ENCODE measurements around the gene SMIM38. TPM values are rescaled to one million over a fixed set of nuclear protein-coding genes. Genes with fewer than 3 reads are reported as not detected.

Gene SMIM38
- total RNA-seq, 4 donors from 2014 or later: 0.13 to 1.8 (median 0.98) TPM

DNA sequence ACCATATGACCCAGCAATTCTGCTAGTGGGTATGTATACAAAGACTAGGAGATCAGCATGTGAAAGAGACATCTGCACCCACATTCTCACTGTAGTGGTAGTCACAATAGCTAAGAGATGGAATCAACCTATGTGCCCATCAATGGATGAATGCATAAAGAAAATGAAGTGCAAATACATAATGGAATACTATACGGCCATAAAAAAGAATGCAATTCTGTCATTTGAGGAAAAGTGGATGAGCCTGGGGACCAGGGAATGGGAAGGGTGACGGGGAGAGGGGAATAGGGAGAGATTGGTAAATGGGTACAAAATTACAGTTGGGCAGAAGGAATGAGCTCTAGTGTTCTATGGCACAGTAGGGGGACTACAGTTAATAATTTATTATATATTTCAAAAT is 26.7 kb upstream of the SMIM38 start:
- no peak overlapping the region for H3K4me3 ChIP-seq (ENCODE audit: low read depth, poor library complexity, severe bottlenecking)
- TF ChIP-seq, protein P1, sequence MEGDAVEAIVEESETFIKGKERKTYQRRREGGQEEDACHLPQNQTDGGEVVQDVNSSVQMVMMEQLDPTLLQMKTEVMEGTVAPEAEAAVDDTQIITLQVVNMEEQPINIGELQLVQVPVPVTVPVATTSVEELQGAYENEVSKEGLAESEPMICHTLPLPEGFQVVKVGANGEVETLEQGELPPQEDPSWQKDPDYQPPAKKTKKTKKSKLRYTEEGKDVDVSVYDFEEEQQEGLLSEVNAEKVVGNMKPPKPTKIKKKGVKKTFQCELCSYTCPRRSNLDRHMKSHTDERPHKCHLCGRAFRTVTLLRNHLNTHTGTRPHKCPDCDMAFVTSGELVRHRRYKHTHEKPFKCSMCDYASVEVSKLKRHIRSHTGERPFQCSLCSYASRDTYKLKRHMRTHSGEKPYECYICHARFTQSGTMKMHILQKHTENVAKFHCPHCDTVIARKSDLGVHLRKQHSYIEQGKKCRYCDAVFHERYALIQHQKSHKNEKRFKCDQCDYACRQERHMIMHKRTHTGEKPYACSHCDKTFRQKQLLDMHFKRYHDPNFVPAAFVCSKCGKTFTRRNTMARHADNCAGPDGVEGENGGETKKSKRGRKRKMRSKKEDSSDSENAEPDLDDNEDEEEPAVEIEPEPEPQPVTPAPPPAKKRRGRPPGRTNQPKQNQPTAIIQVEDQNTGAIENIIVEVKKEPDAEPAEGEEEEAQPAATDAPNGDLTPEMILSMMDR (IDR thresholded peaks at IDR 0.05): no peak
- TF ChIP-seq POLR2A (IDR thresholded peaks at IDR 0.05): no peak
- intact Hi-C loops (cut with DNase I; ENCODE audit: low total_unique reads): no loop called here
- WGBS, 2 donors: 95 to 99% methylated on average over 2 of the region's 2 CpGs
- DNase-seq (ENCODE audit: low spot score in 2 of 2): no peak

DNA sequence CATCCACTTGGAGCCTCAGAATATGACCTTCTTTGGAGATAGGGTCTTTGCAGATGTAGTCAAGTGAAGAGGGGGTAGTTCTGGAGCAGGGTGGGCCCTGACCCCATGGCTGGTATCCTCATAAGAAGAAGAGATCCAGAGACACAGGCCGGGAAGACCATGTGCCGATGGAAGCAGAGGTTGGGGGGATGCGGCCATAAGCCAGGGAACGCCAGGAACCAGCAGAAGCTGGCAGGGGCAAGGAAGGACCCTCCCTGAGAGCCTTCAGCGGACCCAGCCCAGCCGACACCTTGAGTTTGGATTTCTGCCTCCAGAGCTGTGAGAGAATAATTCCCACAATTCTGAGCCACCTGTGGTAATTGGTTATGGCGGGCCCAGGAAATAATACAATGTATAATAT is 26.1 kb upstream of the SMIM38 start:
- 84 to 95% methylated on average over 7 of the region's 7 CpGs for WGBS, 2 donors
- no peak overlapping the region for H3K4me3 ChIP-seq (ENCODE audit: low read depth, poor library complexity, severe bottlenecking)
- intact Hi-C loops (cut with DNase I; ENCODE audit: low total_unique reads): no loop called here
- DNase-seq (ENCODE audit: low spot score in 2 of 2): peak in 1 of 2 donors; percentile 63
- TF ChIP-seq, protein P1 (IDR thresholded peaks at IDR 0.05): no peak
- no peak for TF ChIP-seq POLR2A (IDR thresholded peaks at IDR 0.05)

DNA sequence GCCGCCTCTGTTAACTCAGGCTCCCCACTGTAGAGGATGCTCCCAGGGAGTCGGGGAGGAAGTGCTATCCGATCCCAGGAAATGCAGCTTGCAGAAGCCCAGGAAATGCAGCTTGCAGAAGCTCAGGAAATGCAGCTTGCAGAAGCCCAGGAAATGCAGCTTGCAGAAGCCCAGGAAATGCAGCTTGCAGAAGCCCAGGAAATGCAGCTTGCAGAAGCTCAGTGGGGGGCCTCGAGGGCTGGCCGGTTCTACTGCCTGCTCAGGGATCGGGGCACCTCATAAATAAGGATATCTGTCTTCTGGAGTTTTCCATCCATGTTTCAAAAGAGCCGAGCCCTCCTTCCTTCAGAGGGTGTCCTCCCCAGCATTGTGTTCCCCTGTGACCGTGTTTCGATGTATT is 25.1 kb upstream of the SMIM38 start:
- no peak for DNase-seq (ENCODE audit: low spot score in 2 of 2)
- no peak overlapping the region for H3K4me3 ChIP-seq (ENCODE audit: low read depth, poor library complexity, severe bottlenecking)
- 68 to 70% methylated on average over 9 of the region's 9 CpGs for WGBS, 2 donors
- intact Hi-C loops (cut with DNase I; ENCODE audit: low total_unique reads): no loop called here
- no peak for TF ChIP-seq POLR2A (IDR thresholded peaks at IDR 0.05)
- TF ChIP-seq, protein P1 (IDR thresholded peaks at IDR 0.05): no peak

DNA sequence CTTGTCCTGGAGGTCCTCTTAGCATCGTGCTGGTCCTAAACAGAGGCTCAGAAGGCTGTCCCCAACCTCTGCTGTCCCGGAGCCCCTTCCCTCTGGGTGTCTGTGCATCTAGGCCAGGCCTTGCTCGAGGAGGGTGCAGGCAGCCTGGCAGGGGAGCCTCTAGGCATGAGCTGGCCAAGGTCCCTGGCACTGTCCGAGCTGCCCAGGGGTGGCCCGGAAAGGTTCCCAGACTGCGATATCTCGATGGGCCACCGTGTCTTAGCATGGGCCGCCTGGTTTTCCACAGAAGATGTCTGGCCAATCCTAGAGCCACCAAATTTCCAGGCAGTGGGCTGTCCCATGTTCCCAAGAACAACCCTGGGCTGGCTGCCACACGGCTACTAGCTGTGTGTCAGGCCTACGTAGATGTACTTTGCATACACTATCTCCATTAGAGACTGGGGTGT is 24.6 kb upstream of the SMIM38 start:
- TF ChIP-seq POLR2A (IDR thresholded peaks at IDR 0.05): no peak
- TF ChIP-seq, protein P1 (IDR thresholded peaks at IDR 0.05): no peak
- DNase-seq (ENCODE audit: low spot score in 2 of 2): no peak
- intact Hi-C loops (cut with DNase I; ENCODE audit: low total_unique reads): no loop called here
- WGBS, 2 donors: 88 to 92% methylated on average over 9 to 10 of the region's 11 CpGs
- no peak overlapping the region for H3K4me3 ChIP-seq (ENCODE audit: low read depth, poor library complexity, severe bottlenecking)

DNA sequence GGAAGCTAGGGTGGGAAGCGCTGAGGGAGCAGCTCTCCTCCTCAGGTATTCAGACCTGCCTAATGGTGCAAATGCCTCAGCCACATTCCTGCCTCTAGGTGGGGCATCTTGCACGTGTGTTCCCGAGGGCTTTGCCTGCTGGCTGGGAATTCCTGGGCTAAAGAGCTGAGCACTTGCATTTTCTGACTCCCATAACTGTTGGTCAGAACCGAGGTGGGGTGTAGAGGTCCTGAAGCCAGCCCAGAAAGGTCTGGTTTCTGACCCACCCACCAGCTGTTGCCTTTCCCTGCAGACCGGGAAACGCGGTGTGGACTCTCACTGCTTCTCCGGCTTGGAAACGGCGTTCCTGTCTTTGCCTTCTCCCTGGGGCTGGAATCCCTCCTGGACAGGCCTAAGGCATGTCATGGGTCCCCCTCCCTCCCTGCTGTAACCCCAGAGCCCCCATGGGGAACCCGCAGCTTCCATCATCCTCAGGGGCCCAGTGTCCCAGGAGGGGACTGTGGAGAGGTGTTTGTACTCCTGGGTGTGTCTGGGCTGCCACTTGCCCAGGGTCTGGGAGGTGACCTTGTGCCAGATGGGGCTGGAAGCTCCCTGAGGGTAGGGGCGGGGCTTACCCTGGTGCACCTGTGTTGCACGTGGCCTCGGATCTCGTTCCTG is 24.0 kb upstream of the SMIM38 start:
- no peak overlapping the region for H3K4me3 ChIP-seq (ENCODE audit: low read depth, poor library complexity, severe bottlenecking)
- intact Hi-C loops (cut with DNase I; ENCODE audit: low total_unique reads): no loop called here
- TF ChIP-seq, protein P1 (IDR thresholded peaks at IDR 0.05): peak in 1 of 3 donors; percentile 76
- no peak for TF ChIP-seq POLR2A (IDR thresholded peaks at IDR 0.05)
- WGBS, 2 donors: 32 to 41% methylated on average over 14 to 15 of the region's 15 CpGs
- peak; percentile 74 to 91 for DNase-seq (ENCODE audit: low spot score in 2 of 2)

DNA sequence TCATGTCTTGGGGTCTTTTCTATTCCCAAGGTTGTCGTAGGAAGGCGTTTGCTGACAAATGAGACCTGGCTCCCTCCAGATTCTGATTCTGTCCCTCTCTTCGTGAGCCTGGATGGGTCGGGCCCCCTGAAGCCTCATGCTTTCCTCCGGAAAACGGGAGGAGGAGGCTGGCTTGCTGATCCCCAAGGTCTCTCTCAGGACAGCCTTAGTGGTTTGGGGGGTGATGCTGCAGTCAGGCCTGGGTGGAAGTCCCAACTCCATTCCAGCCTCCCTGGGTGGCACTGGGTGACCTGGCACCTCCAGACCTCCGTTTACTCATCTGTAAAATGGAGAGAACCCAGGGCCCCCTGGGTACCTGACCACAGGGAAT is 23.4 kb upstream of the SMIM38 start:
- intact Hi-C loops (cut with DNase I; ENCODE audit: low total_unique reads): no loop called here
- DNase-seq (ENCODE audit: low spot score in 2 of 2): no peak
- WGBS, 2 donors: 78 to 82% methylated on average over 7 of the region's 7 CpGs
- no peak overlapping the region for H3K4me3 ChIP-seq (ENCODE audit: low read depth, poor library complexity, severe bottlenecking)
- TF ChIP-seq, protein P1 (IDR thresholded peaks at IDR 0.05): no peak
- TF ChIP-seq POLR2A (IDR thresholded peaks at IDR 0.05): no peak

Measured in lower leg skin (tissue), 4 donors.